ENCODE measurements around the gene ATP8A1. TPM values are rescaled to one million over a fixed set of nuclear protein-coding genes. Genes with fewer than 3 reads are reported as not detected.

The ATP8A1 gene
- total and polyA plus RNA-seq, 2 of the 4 experiments (the other 2 are of a cell fraction): 0.12 to 0.36 TPM

GRCh38 chr4:42654631-42655268, 2.2 kb downstream of the ATP8A1 start:
- Histone ChIP-seq H3K79me1 (ENCODE audit: low read depth in 1 of 2, low read length in 2 of 2) (no peaks in the 10 kb centered on the region), H3K36me3 (ENCODE audit: control insufficient read depth, insufficient read depth, low read length) (no peaks in the 10 kb centered on the region), H3K23ac (ENCODE audit: low read depth, low read length) (no peak overlapping the region), H2AFZ (replicated peaks; ENCODE audit: low read length, poor library complexity) (no peak overlapping the region), H4K5ac (ENCODE audit: low read depth, low read length) (no peak overlapping the region), H3K4me3 (ENCODE audit: insufficient read depth, low read depth, low read length) (no peak overlapping the region), H3K9me1 (ENCODE audit: insufficient read depth, low read length) (no peaks in the 10 kb centered on the region), H3K9me3 (ENCODE audit: control insufficient read depth, insufficient read depth, low read length) (no peaks in the 10 kb centered on the region), H3K4me2 (ENCODE audit: low read depth, low read length) (no peak overlapping the region), H2BK120ac (ENCODE audit: low read depth, low read length) (no peak overlapping the region), H3K9ac (ENCODE audit: low read depth, low read length) (no peak overlapping the region), H3K56ac (ENCODE audit: extremely low read depth, insufficient read depth, low read length) (no peak overlapping the region), H3K18ac (ENCODE audit: low read depth, low read length) (no peak overlapping the region), H3K4ac (ENCODE audit: low read depth, low read length) (no peak overlapping the region), H3K27ac (ENCODE audit: insufficient read depth, low read length) (no peak overlapping the region), H2AK5ac (ENCODE audit: low read depth, low read length) (no peak overlapping the region), H2BK15ac (ENCODE audit: low read depth, low read length) (no peak overlapping the region), H3K14ac (replicated peaks; ENCODE audit: low read depth, low read length) (no peak overlapping the region), H2BK20ac (ENCODE audit: low read depth, low read length) (no peak overlapping the region), H4K91ac (ENCODE audit: insufficient read depth, low read depth, low read length) (no peak overlapping the region), H2BK5ac (ENCODE audit: low read depth, low read length, poor library complexity, severe bottlenecking) (no peak overlapping the region), H4K20me1 (ENCODE audit: insufficient read depth, low read length) (no peaks in the 10 kb centered on the region), H3K27me3 (ENCODE audit: control insufficient read depth, insufficient read depth, low read length) (no peaks in the 10 kb centered on the region; the same call in 1 of the 2 replicates), H4K8ac (ENCODE audit: low read depth in 2 of 2, low read length in 2 of 2) (no peak overlapping the region), H3K4me1 (ENCODE audit: control insufficient read depth, insufficient read depth, low read length) (no peaks in the 10 kb centered on the region), H2AK9ac (replicated peaks; ENCODE audit: low read depth, low read length, poor library complexity) (no peak overlapping the region)
- WGBS, 2 experiments (ENCODE audit: extremely low coverage in 2 of 2, insufficient read length in 1 of 2): 88% methylated on average over 1 of the region's 2 CpGs; no CpG with 5 or more reads in 1 of the 2 experiments
- POLR2A ChIA-PET (ENCODE audit: unreplicated experiment): no interaction called here
- BruUV-seq (replicated peaks): no TSS peak
- in situ Hi-C loops (cut with MboI; ENCODE audit: low sequenced_read_pairs) (no loop called here), dilution Hi-C loops (cut with HindIII; ENCODE audit: low sequenced_read_pairs, unreplicated experiment) (no loop called here), intact Hi-C loops (cut with micrococcal nuclease) (no loop called here)
- no peak for ATAC-seq (ENCODE audit: low read depth)
- TF ChIP-seq CEBPB (IDR thresholded peaks at IDR 0.05; ENCODE audit: low read depth, low read length): no peak
- no peak for TF ChIP-seq NFE2L2 (IDR thresholded peaks at IDR 0.05; ENCODE audit: low read depth, low read length)
- TF ChIP-seq CHD1 (IDR thresholded peaks at IDR 0.05; ENCODE audit: low read depth, low read length): no peak
- no peak for TF ChIP-seq MAFK (IDR thresholded peaks at IDR 0.05; ENCODE audit: low read depth, low read length)
- no peak for TF ChIP-seq CTCF (conservative IDR thresholded peaks at IDR 0.05; ENCODE audit: low read depth, low read length)
- DNase-seq: peak; percentile 50
- CTCF ChIA-PET: no interaction called here

Measured in IMR-90 (cell line).